CD4-positive, alpha-beta T cell treated with Interleukin-12 subunit alpha and Interleukin-12 subunit beta, for 1 hour (primary cell): ENCODE data around the gene CHRM1.
A peak's percentile ranks its signal among the peaks of the same experiment; 100 is the strongest.

Experiments
- DNase-seq: peaks from one replicate; pipeline ENCODE4 v3.0.0-alpha.2; 2020

CHRM1 gene

GRCh38 chr11:62897311-62897710 is 23.9 kb downstream of the CHRM1 start:
- no peak for DNase-seq

GRCh38 chr11:62896049-62896448 is 25.1 kb downstream of the CHRM1 start:
- no peak for DNase-seq

- no peak for DNase-seq
Observed at GRCh38 chr11:62895501-62895900, 25.7 kb downstream of the CHRM1 start.

GRCh38 chr11:62892077-62892922 is 28.9 kb downstream of the CHRM1 start:
- no peak for DNase-seq

- no peak for DNase-seq
Observed at GRCh38 chr11:62889484-62890437, 31.4 kb downstream of the CHRM1 start.

GRCh38 chr11:62889126-62889483 is 32.1 kb downstream of the CHRM1 start:
- DNase-seq = no peak

GRCh38 chr11:62888406-62888805 is 32.8 kb downstream of the CHRM1 start:
- DNase-seq = no peak

- no peak for DNase-seq
Observed at GRCh38 chr11:62885137-62885750, 35.9 kb downstream of the CHRM1 start.

GRCh38 chr11:62883673-62884072 is 37.5 kb downstream of the CHRM1 start:
- DNase-seq = no peak

- no peak for DNase-seq
Observed at GRCh38 chr11:62882788-62883501, 38.2 kb downstream of the CHRM1 start.

- DNase-seq = no peak
Observed at GRCh38 chr11:62882431-62882749, 38.8 kb downstream of the CHRM1 start.

GRCh38 chr11:62881579-62882430 is 39.4 kb downstream of the CHRM1 start:
- DNase-seq = peak; percentile 91

- peak; percentile 86 for DNase-seq
Observed at GRCh38 chr11:62880803-62881578, 40.2 kb downstream of the CHRM1 start, which contains the start of gene SLC3A2. Gene SLC3A2 (plus strand): TSS chr11:62880896. CDS start chr11:62881024, 128 bp downstream.

- DNase-seq = no peak
Observed at GRCh38 chr11:62880231-62880802, 40.8 kb downstream of the CHRM1 start.

- DNase-seq = no peak
Observed at GRCh38 chr11:62879235-62879978, 41.8 kb downstream of the CHRM1 start.

- no peak for DNase-seq
Observed at GRCh38 chr11:62876712-62877111, 44.5 kb downstream of the CHRM1 start.

- DNase-seq = no peak
Observed at GRCh38 chr11:62875698-62876478, 45.3 kb downstream of the CHRM1 start.

- no peak for DNase-seq
Observed at GRCh38 chr11:62874851-62875250, 46.3 kb downstream of the CHRM1 start.

- no peak for DNase-seq
Observed at GRCh38 chr11:62865635-62866034, 55.5 kb downstream of the CHRM1 start.
